OCI-LY3 (cell line): Measurements from ENCODE around the gene ZP2.
"Not testable (repeated sequence)": the region's sequence is repeated elsewhere in the genome, so short reads cannot be mapped to it uniquely, and the experiment has no call there.

Experiments used
- CTCF ChIP-seq: fragments of 200-600, 300-600 bp; sonication (generic); IDR thresholded peaks from 2 replicates; pipeline ENCODE4 v1.5.1; 2014; ENCODE audit warnings: antibody characterized with exemption, low read length, low read depth
- EZH2phosphoT487 ChIP-seq: fragments of 200-600 bp; shearing (Covaris generic); IDR thresholded peaks from 2 replicates; pipeline ENCODE4 v1.6.1; 2018; ENCODE audit warnings: antibody characterized with exemption, mixed run types, low read depth

GRCh38 chr16:21170116-21170515 lies 41.3 kb downstream of the ZP2 start:
- not testable (repeated sequence) for TF ChIP-seq CTCF, EZH2phosphoT487
